Natural killer cell (primary cell): ENCODE results near the gene PTBP2. TPM values are rescaled to one million over a fixed set of nuclear protein-coding genes. Genes with fewer than 3 reads are reported as not detected.
A peak's percentile ranks its signal among the peaks of the same experiment; 100 is the strongest.
"Not testable (repeated sequence)": the region's sequence is repeated elsewhere in the genome, so short reads cannot be mapped to it uniquely, and the experiment has no call there.

Experiments
- ATAC-seq, 3 donors: fragments of 150-1000 bp in 2 of 3; fragments of 200-7000 bp in 1 of 3; cut with Tn5 transposase; 1 replicate in 1 of 3; 2 replicates in 2 of 3; pipeline ENCODE4 v1.10.0; 2021; ENCODE audit warnings: mild to moderate bottlenecking in 2 of 3, moderate library complexity in 2 of 3
- DNase-seq, 2 donors: peaks; one replicate each; pipeline versions ENCODE4 v3.0.0 to v3.0.0-alpha.2; 2013 to 2021; ENCODE audit warnings: mixed read lengths in 1 of 2
- H3K27ac ChIP-seq: one replicate; pipeline ENCODE4 v1.5.1; 2013; ENCODE audit warnings: mild to moderate bottlenecking, low read length
- H3K27me3 ChIP-seq: one replicate; pipeline ENCODE4 v1.6.1; 2013; ENCODE audit warnings: low read length; ENCODE audit not compliant: control insufficient read depth, insufficient read depth
- H3K36me3 ChIP-seq: one replicate; pipeline ENCODE4 v1.6.1; 2013; ENCODE audit warnings: low read length; ENCODE audit not compliant: control insufficient read depth, insufficient read depth
- H3K4me1 ChIP-seq: one replicate; pipeline ENCODE4 v1.6.1; 2013; ENCODE audit warnings: low read length; ENCODE audit not compliant: control insufficient read depth, insufficient read depth
- H3K4me3 ChIP-seq: one replicate; pipeline ENCODE4 v1.5.1; 2013; ENCODE audit warnings: low read length
- H3K9me3 ChIP-seq: one replicate; pipeline ENCODE4 v1.6.1; 2013; ENCODE audit warnings: low read length; ENCODE audit not compliant: control insufficient read depth, insufficient read depth
- H3K27ac Mint-ChIP-seq, 2 donors: one replicate each; pipeline ENCODE4 v1.8.0; 2022; ENCODE audit warnings: mild to moderate bottlenecking in 2 of 2, mixed read lengths in 2 of 2, moderate library complexity in 1 of 2
- H3K27me3 Mint-ChIP-seq, 2 donors: one replicate each; pipeline ENCODE4 v1.8.0; 2022; ENCODE audit warnings: low read depth in 2 of 2, mixed read lengths in 2 of 2
- H3K36me3 Mint-ChIP-seq: one replicate; pipeline ENCODE4 v1.8.0; 2022; ENCODE audit warnings: mixed read lengths
- H3K4me1 Mint-ChIP-seq, 2 donors: one replicate each; pipeline ENCODE4 v1.8.0; 2022; ENCODE audit warnings: mixed read lengths in 2 of 2
- H3K4me3 Mint-ChIP-seq: one replicate; pipeline ENCODE4 v1.8.0; 2022; ENCODE audit warnings: mild to moderate bottlenecking, moderate library complexity, mixed read lengths
- H3K9me3 Mint-ChIP-seq, 2 donors: one replicate each; pipeline ENCODE4 v1.8.0; 2022; ENCODE audit warnings: mixed read lengths in 2 of 2
- WGBS: methylation state at CpG from one replicate; pipeline ENCODE4 v1.1.7; 2013; ENCODE audit warnings: missing lambda C conversion rate; ENCODE audit not compliant: insufficient coverage; 5-methylcytosine and 5-hydroxymethylcytosine counted together
- intact Hi-C: fragments of 100-400 bp; cut with micrococcal nuclease; formaldehyde crosslinking; loops from one replicate; pipeline ENCODE4 v1.14.2; 2022
- total RNA-seq, 4 donors: library from RNA; stranded (reverse); fragments of 120-200 nt in 1 of 4; gene quantifications; one replicate each; pipeline versions ENCODE4 v1.2.3 to v1.2.4, GENCODE V29; 2013 to 2022
- TF ChIP-seq, protein P1 (sequence below): fragments of 200-600 bp; IDR thresholded peaks from one replicate; pipeline ENCODE4 v1.8.0; 2022; ENCODE audit warnings: antibody characterized with exemption

The PTBP2 gene
- total RNA-seq, 3 donors from 2014 or later (not counting 1 experiment from before 2014, with no cell fraction given), result 29.1 to 33.2 (median 33.1) TPM

DNA sequence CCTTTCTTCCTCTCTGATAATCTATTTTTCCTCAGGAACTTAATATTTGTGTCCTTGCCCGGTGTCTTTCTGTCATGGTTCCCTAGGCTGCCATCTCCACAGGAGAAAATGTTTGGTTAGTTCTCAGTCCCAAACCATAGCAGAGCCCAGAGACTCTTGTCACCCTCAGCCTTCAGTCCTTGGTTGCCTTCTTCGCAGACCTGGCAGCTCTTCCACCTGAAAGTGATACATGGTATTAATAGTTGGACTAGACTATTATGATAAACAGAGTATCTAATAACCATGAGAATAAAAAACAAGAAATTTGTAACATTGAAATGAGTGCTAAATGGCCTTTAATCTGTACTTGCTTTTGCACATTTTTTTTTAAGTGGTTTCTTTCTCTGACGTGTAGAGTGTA lies 26.5 kb downstream of the PTBP2 start:
- H3K9me3 Mint-ChIP-seq, result no peaks in the 10 kb centered on the region
- 60% methylated on average over 2 of the region's 3 CpGs for WGBS
- Histone ChIP-seq H3K4me3 (no peak overlapping the region), H3K27me3 (no peaks in the 10 kb centered on the region), H3K36me3 (peaks cover 15% of the 10 kb centered on the region), H3K9me3 (no peaks in the 10 kb centered on the region), H3K4me1 (peaks cover 2% of the 10 kb centered on the region), H3K27ac (no peak overlapping the region)
- DNase-seq, result no peak
- no peak for ATAC-seq
- TF ChIP-seq, protein P1, sequence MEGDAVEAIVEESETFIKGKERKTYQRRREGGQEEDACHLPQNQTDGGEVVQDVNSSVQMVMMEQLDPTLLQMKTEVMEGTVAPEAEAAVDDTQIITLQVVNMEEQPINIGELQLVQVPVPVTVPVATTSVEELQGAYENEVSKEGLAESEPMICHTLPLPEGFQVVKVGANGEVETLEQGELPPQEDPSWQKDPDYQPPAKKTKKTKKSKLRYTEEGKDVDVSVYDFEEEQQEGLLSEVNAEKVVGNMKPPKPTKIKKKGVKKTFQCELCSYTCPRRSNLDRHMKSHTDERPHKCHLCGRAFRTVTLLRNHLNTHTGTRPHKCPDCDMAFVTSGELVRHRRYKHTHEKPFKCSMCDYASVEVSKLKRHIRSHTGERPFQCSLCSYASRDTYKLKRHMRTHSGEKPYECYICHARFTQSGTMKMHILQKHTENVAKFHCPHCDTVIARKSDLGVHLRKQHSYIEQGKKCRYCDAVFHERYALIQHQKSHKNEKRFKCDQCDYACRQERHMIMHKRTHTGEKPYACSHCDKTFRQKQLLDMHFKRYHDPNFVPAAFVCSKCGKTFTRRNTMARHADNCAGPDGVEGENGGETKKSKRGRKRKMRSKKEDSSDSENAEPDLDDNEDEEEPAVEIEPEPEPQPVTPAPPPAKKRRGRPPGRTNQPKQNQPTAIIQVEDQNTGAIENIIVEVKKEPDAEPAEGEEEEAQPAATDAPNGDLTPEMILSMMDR, result no peak
- H3K27ac Mint-ChIP-seq, result peak overlapping the region; percentile 23 to 39
- intact Hi-C loops, result no loop called here
- H3K36me3 Mint-ChIP-seq, result peaks cover 8% of the 10 kb centered on the region
- no peak overlapping the region for H3K4me3 Mint-ChIP-seq
- H3K27me3 Mint-ChIP-seq, result no peaks in the 10 kb centered on the region
- peaks cover 36 to 51% of the 10 kb centered on the region in 2 donors for H3K4me1 Mint-ChIP-seq

DNA sequence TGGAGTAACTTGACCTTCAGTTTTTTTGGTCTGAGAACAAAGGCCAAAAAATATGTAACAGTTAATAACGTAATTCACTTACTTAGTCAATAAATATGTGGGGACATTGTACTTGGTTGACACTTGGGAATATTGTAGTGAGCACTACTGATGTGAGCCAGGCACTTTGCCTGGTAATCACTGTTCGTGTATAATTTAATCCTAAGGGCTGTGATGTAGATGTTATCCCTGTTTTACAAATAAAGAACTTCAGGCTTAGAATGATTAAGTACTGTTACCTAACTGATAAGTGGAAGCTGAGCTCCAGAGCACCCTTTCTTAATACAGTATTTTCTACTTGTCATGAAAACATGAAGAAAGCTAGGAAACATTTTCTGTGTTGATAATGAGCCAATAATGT lies 28.0 kb downstream of the PTBP2 start:
- no peak overlapping the region for H3K27ac ChIP-seq
- no peaks in the 10 kb centered on the region for H3K27me3 ChIP-seq
- Mint-ChIP-seq H3K36me3 (peaks cover 21% of the 10 kb centered on the region), H3K27me3 (no peaks in the 10 kb centered on the region), H3K9me3 (no peaks in the 10 kb centered on the region), H3K4me3 (no peak overlapping the region), H3K27ac (peak overlapping the region; percentile 10 to 44), H3K4me1 (peaks cover 36 to 51% of the 10 kb centered on the region in 2 donors)
- intact Hi-C loops, result no loop called here
- H3K36me3 ChIP-seq, result peaks cover 22% of the 10 kb centered on the region
- no peak overlapping the region for H3K4me3 ChIP-seq
- H3K9me3 ChIP-seq, result no peaks in the 10 kb centered on the region
- DNase-seq (no peak), ATAC-seq (no peak)
- TF ChIP-seq, protein P1, result no peak
- peaks cover 2% of the 10 kb centered on the region for H3K4me1 ChIP-seq
- WGBS, result 83% methylated on average over 1 of the region's 2 CpGs

DNA sequence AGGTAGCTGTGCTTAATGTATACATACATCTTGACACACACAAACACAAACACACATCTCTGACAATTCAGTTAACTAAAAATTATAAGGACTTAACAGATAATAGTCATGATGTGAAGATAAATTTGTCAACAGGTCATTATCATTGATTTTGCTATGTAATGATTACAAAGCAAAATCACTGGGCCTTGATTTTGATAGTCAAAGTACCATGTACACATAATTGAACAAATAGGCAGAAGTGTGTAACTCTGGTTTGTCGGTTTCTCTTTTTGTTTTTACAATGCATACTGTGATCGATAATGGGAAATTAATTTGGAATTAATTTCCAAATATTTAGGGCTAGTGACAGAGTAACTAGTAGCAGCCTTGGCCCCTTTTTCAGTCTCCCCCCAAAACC lies 30.8 kb downstream of the PTBP2 start:
- intact Hi-C loops, result no loop called here
- H3K27ac ChIP-seq, result no peak overlapping the region
- Mint-ChIP-seq H3K9me3 (no peaks in the 10 kb centered on the region), H3K4me1 (peaks cover 26 to 38% of the 10 kb centered on the region in 2 donors), H3K27me3 (no peaks in the 10 kb centered on the region), H3K27ac (no peak overlapping the region), H3K4me3 (no peak overlapping the region), H3K36me3 (peaks cover 32% of the 10 kb centered on the region)
- H3K4me1 ChIP-seq, result peaks cover 2% of the 10 kb centered on the region
- H3K4me3 ChIP-seq, result no peak overlapping the region
- H3K27me3 ChIP-seq, result no peaks in the 10 kb centered on the region
- H3K36me3 ChIP-seq, result peaks cover 22% of the 10 kb centered on the region
- ATAC-seq (no peak), DNase-seq (no peak)
- TF ChIP-seq, protein P1, result no peak
- no CpG with 5 or more reads among the region's 2 CpGs for WGBS
- no peaks in the 10 kb centered on the region for H3K9me3 ChIP-seq

DNA sequence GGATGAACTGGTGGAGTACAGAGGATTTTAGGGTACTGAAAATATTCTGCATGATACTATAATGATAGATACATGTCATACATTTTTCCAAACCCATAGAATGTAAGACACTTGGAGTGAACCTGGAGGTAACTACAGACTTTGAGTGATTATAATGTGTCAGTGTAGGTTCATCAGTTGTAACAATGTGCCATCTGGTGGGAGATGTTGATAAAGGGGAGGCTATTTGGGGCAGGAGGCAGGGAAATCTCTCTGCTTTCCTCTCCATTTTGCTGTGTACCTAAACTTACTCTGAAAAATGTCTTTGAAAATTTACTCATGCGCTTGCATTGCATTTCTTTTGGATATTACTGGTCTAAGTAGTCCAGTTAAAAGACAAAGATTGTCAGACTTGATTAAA lies 35.2 kb downstream of the PTBP2 start:
- DNase-seq (peak in 1 of 2 donors; percentile 14), ATAC-seq (no peak)
- H3K27ac ChIP-seq, result no peak overlapping the region
- H3K4me3 Mint-ChIP-seq, result no peak overlapping the region
- no peak overlapping the region for H3K27ac Mint-ChIP-seq
- H3K27me3 Mint-ChIP-seq, result no peaks in the 10 kb centered on the region
- no peak overlapping the region for H3K4me3 ChIP-seq
- WGBS, result 100% methylated on average over 1 of the region's 1 CpG
- peaks cover 0 to 15% of the 10 kb centered on the region in 2 donors for H3K4me1 Mint-ChIP-seq
- peaks cover 32% of the 10 kb centered on the region for H3K36me3 Mint-ChIP-seq
- H3K27me3 ChIP-seq, result no peaks in the 10 kb centered on the region
- TF ChIP-seq, protein P1, result no peak
- intact Hi-C loops, result no loop called here
- no peaks in the 10 kb centered on the region for H3K4me1 ChIP-seq
- H3K9me3 Mint-ChIP-seq, result peaks cover 0 to 2% of the 10 kb centered on the region in 2 donors
- H3K9me3 ChIP-seq, result no peaks in the 10 kb centered on the region
- H3K36me3 ChIP-seq, result peaks cover 18% of the 10 kb centered on the region

GRCh38 chr1:96762586-96762985 lies 41.0 kb downstream of the PTBP2 start:
- H3K9me3 ChIP-seq, H3K36me3 ChIP-seq, H3K27ac Mint-ChIP-seq, DNase-seq, H3K27ac ChIP-seq, H3K27me3 Mint-ChIP-seq, H3K9me3 Mint-ChIP-seq, H3K4me1 ChIP-seq, H3K36me3 Mint-ChIP-seq, H3K4me3 Mint-ChIP-seq, intact Hi-C loops, H3K27me3 ChIP-seq, H3K4me3 ChIP-seq, ATAC-seq: not testable (repeated sequence)
- WGBS, result 99% methylated on average over 36 of the region's 36 CpGs
- H3K4me1 Mint-ChIP-seq, result peaks cover 16 to 30% of the 10 kb centered on the region in 2 donors
